Cardiac fibroblast (primary cell): ENCODE data around the gene CFAP299.
A peak's percentile ranks its signal among the peaks of the same experiment; 100 is the strongest.

Source experiments
- DNase-seq, 2 donors: peaks; one replicate each; pipeline versions ENCODE4 v3.0.0 to v3.0.0-alpha.2; 2010; ENCODE audit warnings: low read depth in 2 of 2
- H3K4me3 ChIP-seq, 2 donors: replicated peaks in 1 of 2; 1 replicate in 1 of 2; 2 replicates in 1 of 2; pipeline ENCODE4 v1.5.1; 2011; ENCODE audit warnings: low read depth in 2 of 2, low read length in 2 of 2, mild to moderate bottlenecking in 2 of 2, moderate library complexity in 1 of 2
- TF ChIP-seq, protein P1 (sequence below): IDR thresholded peaks from one replicate; pipeline ENCODE4 v1.5.1; 2011; ENCODE audit warnings: low read depth, mild to moderate bottlenecking, low read length, inconsistent platforms

The CFAP299 gene

DNA sequence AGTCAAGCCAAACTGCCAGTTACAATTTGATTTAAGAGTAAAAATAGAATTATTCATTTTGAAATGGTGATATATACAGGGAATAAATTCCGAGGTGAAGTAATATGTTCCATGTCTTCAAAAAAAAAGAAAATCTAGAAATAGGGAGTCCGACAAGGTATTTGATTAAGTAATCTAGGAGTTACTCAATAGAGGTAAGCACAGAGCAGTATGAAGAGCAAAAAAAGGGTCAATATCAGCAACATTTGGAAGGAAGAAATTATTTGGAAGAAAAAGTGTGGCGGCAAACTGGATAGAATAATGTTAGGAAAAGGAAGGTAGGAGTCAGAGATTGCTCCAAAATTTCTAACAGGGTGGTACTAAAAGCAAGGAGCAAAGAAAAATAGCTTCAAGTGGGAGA, 581.2 kb downstream of the CFAP299 start:
- TF ChIP-seq, protein P1, sequence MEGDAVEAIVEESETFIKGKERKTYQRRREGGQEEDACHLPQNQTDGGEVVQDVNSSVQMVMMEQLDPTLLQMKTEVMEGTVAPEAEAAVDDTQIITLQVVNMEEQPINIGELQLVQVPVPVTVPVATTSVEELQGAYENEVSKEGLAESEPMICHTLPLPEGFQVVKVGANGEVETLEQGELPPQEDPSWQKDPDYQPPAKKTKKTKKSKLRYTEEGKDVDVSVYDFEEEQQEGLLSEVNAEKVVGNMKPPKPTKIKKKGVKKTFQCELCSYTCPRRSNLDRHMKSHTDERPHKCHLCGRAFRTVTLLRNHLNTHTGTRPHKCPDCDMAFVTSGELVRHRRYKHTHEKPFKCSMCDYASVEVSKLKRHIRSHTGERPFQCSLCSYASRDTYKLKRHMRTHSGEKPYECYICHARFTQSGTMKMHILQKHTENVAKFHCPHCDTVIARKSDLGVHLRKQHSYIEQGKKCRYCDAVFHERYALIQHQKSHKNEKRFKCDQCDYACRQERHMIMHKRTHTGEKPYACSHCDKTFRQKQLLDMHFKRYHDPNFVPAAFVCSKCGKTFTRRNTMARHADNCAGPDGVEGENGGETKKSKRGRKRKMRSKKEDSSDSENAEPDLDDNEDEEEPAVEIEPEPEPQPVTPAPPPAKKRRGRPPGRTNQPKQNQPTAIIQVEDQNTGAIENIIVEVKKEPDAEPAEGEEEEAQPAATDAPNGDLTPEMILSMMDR = no peak
- DNase-seq = no peak
- no peak overlapping the region for H3K4me3 ChIP-seq

DNA sequence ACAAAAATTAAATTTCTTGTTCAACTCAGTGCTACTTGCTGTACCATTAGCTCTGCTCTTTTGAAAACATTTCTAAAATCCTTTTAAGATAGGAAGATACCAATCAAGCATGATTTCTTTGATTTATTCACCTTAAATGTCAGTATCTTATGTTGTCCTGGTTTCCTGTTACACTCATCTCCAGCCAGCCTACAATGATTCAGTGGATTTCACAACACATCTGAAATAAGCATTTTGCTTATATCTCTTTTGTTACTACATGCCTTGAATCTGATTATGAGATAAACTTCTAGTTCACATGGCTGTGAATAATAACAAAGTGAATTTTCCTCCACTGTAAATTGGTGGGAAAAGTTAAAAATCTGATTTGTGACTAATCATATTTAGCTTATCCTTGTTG, 582.5 kb downstream of the CFAP299 start:
- DNase-seq = peak in 1 of 2 donors; percentile 6
- H3K4me3 ChIP-seq = no peak overlapping the region
- TF ChIP-seq, protein P1 = no peak

DNA sequence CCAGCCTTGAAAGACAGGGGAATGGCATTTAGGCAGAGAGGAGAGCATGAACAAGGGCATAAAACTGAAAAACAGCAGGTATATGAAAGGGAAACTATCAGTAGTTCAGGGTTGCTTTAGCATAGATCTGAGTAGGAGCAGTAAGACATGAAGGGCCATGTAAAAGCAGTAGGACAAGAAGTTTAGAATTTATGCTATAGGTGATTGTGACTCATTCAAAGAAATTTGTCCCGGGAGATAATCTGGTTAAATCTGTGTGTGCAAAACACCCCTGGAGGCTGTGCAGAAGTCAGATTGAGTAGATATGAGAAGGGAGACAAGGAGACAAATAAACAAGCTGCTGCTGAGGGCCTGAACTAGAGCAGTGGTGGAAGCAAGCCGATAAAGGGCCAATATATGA, 585.9 kb downstream of the CFAP299 start:
- TF ChIP-seq, protein P1 = no peak
- H3K4me3 ChIP-seq = no peak overlapping the region
- DNase-seq = no peak

DNA sequence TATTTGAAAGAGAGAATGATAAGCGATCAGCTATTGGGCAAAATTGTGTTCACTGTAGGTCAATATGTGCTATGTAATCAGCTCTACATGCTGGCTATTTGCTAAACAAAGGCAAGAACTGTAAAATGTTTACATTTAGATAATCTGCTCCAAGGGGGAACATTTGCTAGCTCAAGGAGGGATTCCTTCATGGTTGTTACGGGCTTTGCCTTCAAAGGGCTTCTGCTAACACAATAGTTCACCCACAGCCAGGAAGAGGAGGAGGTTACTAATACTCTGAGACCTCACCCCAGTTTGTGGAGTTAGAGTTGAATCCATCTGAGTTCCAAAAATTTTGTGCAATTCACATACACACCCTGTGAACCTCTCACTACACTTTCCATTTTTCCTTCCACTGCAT, 587.4 kb downstream of the CFAP299 start:
- no peak for DNase-seq
- no peak overlapping the region for H3K4me3 ChIP-seq
- TF ChIP-seq, protein P1 = no peak

DNA sequence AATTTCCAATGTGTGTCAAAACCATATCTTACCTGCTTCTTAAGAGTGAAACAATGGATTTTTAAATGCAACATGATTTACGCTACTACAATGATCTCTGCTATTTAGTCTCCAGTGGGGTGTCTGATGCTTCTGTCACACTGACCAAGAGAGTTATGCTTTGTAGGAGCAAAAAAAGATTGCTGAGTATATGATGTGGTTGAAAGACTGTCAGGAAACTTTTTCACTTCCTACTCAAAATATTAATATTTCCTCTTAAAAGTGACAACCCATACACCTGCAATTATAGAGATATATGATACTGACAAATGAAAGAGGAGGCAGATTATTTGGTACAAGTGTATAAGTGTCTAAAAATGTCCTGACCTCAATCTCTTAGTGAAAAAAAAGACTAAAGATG, 589.8 kb downstream of the CFAP299 start:
- TF ChIP-seq, protein P1 = no peak
- no peak overlapping the region for H3K4me3 ChIP-seq
- DNase-seq = no peak

DNA sequence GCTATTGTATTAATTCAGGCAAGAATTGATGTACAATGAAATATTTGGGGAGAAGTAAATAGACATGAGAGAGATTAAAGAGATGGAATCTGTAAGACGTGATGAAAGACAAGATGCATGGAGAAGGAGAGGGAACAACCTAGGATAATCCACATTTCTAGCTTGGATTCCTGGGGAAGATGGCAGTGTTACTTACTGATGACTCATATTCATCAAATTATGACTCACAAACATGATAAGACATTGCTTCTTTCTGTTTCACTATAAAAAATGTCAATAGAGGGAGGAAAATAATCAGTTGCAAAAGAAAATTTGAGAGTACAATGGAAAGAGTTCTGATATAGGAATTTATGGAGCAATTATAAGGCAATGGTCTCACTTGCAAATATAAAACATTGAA, 590.9 kb downstream of the CFAP299 start:
- TF ChIP-seq, protein P1 = no peak
- DNase-seq = peak in 1 of 2 donors; percentile 8
- H3K4me3 ChIP-seq = no peak overlapping the region

DNA sequence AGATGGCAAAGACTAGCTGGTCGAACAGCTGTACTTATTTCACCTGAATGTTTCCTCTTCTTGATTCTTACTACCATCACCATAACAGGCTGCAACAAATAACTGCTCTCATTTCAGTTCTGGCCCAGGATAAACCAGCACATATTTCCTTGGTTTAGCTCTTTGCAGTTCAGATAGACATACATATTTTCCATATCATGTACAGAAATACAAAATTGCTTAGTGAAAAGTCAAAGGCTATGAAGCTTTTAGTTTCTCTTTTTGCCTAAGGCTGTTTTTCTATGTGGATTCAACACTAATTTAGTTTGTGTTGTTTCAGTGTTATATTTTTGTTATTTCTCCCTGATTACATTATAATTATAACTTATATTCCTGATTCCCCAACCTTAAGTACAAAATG, 591.4 kb downstream of the CFAP299 start:
- no peak for DNase-seq
- TF ChIP-seq, protein P1 = no peak
- H3K4me3 ChIP-seq = no peak overlapping the region
